A673 (cell line): ENCODE data around the gene TMEM259.

ENCODE experiments used
- CTCF ChIP-seq: fragments of 300-800, 200-600 bp; sonication (generic); conservative IDR thresholded peaks from 2 replicates; pipeline ENCODE4 v1.5.1; 2017; ENCODE audit warnings: low read depth, mild to moderate bottlenecking, antibody characterized with exemption, low read length, moderate library complexity, mixed read lengths
- EZH2 ChIP-seq: fragments of 200-600 bp; sonication (generic); IDR thresholded peaks from 2 replicates; pipeline ENCODE4 v1.6.1; 2017; ENCODE audit warnings: borderline replicate concordance, low read depth, mild to moderate bottlenecking, mixed read lengths, antibody characterized with exemption, low read length; ENCODE audit not compliant: poor library complexity, severe bottlenecking

GRCh38 chr19:1003283-1003682 lies 17.6 kb downstream of the TMEM259 start:
- TF ChIP-seq EZH2 = no peak
- no peak for TF ChIP-seq CTCF
